Endothelial cell of umbilical vein (primary cell): ENCODE results near the gene MRAS. TPM values are rescaled to one million over a fixed set of nuclear protein-coding genes. Genes with fewer than 3 reads are reported as not detected.

Experiments
- BruUV-seq: library from RNA; stranded (reverse); fragments of 400-500 nt; replicated peaks from 2 replicates; lab custom pipeline; 2021; lab: Mats Ljungman, UMichigan
- CTCF ChIA-PET: fragments of 300-600, 350-600 bp; sonication (Branson Sonifier 250); formaldehyde crosslinking; loops from one replicate; lab custom pipeline; 2021; ENCODE audit warnings: antibody characterized with exemption, inconsistent platforms; lab: Charles Lee
- POLR2A ChIA-PET: fragments of 300-600, 350-600 bp; sonication (Branson Sonifier 250); formaldehyde crosslinking; loops from one replicate; lab custom pipeline; 2021; ENCODE audit warnings: antibody characterized with exemption, inconsistent platforms; lab: Charles Lee
- DNase-seq: peaks from one replicate; pipeline ENCODE4 v3.0.0-alpha.2; 2011; ENCODE audit warnings: low read depth, low spot score
- FAIRE-seq: peaks from 2 replicates; lab custom pipeline; 2011; peaks lifted over from hg19 to GRCh38; lab: Jason Lieb, UNC
- H2AFZ ChIP-seq: 2 replicates; pipeline ENCODE4 v1.6.0; 2012; ENCODE audit warnings: low read depth, low read length, control low read depth, inconsistent platforms
- H3K27ac ChIP-seq: 2 replicates; pipeline ENCODE4 v1.5.1; 2011; ENCODE audit warnings: low read depth, mild to moderate bottlenecking, control low read depth, low read length, moderate library complexity; ENCODE audit not compliant: insufficient read depth
- H3K27me3 ChIP-seq, 2 experiments: 2 replicates each; pipeline versions ENCODE4 v1.6.0 to v1.6.1; 2011; ENCODE audit warnings: low read length in 2 of 2, mixed read lengths in 1 of 2; ENCODE audit not compliant: control insufficient read depth in 2 of 2, insufficient read depth in 2 of 2
- H3K36me3 ChIP-seq, 2 experiments: 2 replicates in 1 of 2; 3 replicates in 1 of 2; pipeline ENCODE4 v1.5.1; 2011; ENCODE audit warnings: low read length in 2 of 2, mild to moderate bottlenecking in 1 of 2, moderate library complexity in 1 of 2; ENCODE audit not compliant: control insufficient read depth in 2 of 2, insufficient read depth in 2 of 2; ENCODE audit errors: extremely low read depth in 1 of 2
- H3K4me1 ChIP-seq: 3 replicates; pipeline ENCODE4 v1.5.1; 2011; ENCODE audit warnings: mild to moderate bottlenecking, low read length; ENCODE audit not compliant: control insufficient read depth, insufficient read depth; ENCODE audit errors: extremely low read depth
- H3K4me2 ChIP-seq: 2 replicates; pipeline ENCODE4 v1.6.1; 2011; ENCODE audit warnings: low read length, control low read depth, mixed read lengths; ENCODE audit not compliant: insufficient read depth
- H3K4me3 ChIP-seq, 3 experiments: fragments of 200-600 bp in 1 of 3; sonication (generic), shearing (Covaris generic) in 1 of 3; replicated peaks in 1 of 3; 2 replicates each; pipeline ENCODE4 v1.5.1; 2011 to 2016; ENCODE audit warnings: control low read depth in 3 of 3, low read length in 3 of 3, mild to moderate bottlenecking in 2 of 3, inconsistent platforms in 1 of 3, low read depth in 1 of 3, moderate library complexity in 1 of 3; ENCODE audit not compliant: insufficient read depth in 1 of 3
- H3K79me2 ChIP-seq: 2 replicates; pipeline ENCODE4 v1.6.0; 2012; ENCODE audit warnings: low read length, inconsistent platforms; ENCODE audit not compliant: control insufficient read depth, insufficient read depth
- H3K9ac ChIP-seq: replicated peaks from 2 replicates; pipeline ENCODE3; 2011; ENCODE audit warnings: low read length, control low read depth; ENCODE audit not compliant: insufficient read depth; ENCODE audit errors: extremely low read depth
- H3K9me1 ChIP-seq: replicated peaks from 3 replicates; pipeline ENCODE4 v1.6.0; 2011; ENCODE audit warnings: mild to moderate bottlenecking, low read length; ENCODE audit not compliant: control insufficient read depth, insufficient read depth; ENCODE audit errors: extremely low read depth
- H3K9me3 ChIP-seq: replicated peaks from 2 replicates; pipeline ENCODE4 v1.5.1; 2012; ENCODE audit warnings: low read length, inconsistent platforms; ENCODE audit not compliant: control insufficient read depth, insufficient read depth
- H4K20me1 ChIP-seq: replicated peaks from 2 replicates; pipeline ENCODE3; 2011; ENCODE audit warnings: mild to moderate bottlenecking, low read length; ENCODE audit not compliant: control insufficient read depth, insufficient read depth; ENCODE audit errors: extremely low read depth
- CTCF ChIP-seq, 2 donors: IDR thresholded peaks; 1 replicate in 1 of 2; 2 replicates in 1 of 2; pipeline ENCODE4 v1.5.1; 2011; ENCODE audit warnings: low read length in 2 of 2, mild to moderate bottlenecking in 2 of 2, moderate library complexity in 2 of 2, control low read depth in 1 of 2, inconsistent platforms in 1 of 2, low read depth in 1 of 2; ENCODE audit not compliant: insufficient read depth in 1 of 2; ENCODE audit errors: extremely low read depth in 1 of 2
- EZH2 ChIP-seq: IDR thresholded peaks from 2 replicates; pipeline ENCODE4 v1.6.1; 2012; ENCODE audit warnings: borderline replicate concordance, low read depth, mild to moderate bottlenecking, moderate library complexity, low read length, inconsistent platforms; ENCODE audit not compliant: severe bottlenecking
- FOS ChIP-seq: IDR thresholded peaks from 2 replicates; pipeline ENCODE4 v1.6.1; 2011; ENCODE audit warnings: mild to moderate bottlenecking, low read length, moderate library complexity, borderline replicate concordance; ENCODE audit not compliant: insufficient read depth
- GATA2 ChIP-seq: IDR thresholded peaks from 2 replicates; pipeline ENCODE4 v1.7.0; 2011; ENCODE audit warnings: low read depth, mild to moderate bottlenecking, moderate library complexity, mixed read lengths, low read length; ENCODE audit not compliant: insufficient read length, insufficient read depth
- JUN ChIP-seq: IDR thresholded peaks from 2 replicates; pipeline ENCODE4 v1.6.1; 2011; ENCODE audit warnings: borderline replicate concordance, low read depth; ENCODE audit not compliant: insufficient read length, insufficient read depth
- MAX ChIP-seq: IDR thresholded peaks from 2 replicates; pipeline ENCODE4 v1.6.1; 2011; ENCODE audit not compliant: insufficient read depth, insufficient read length
- MYC ChIP-seq: IDR thresholded peaks from one replicate; pipeline ENCODE4 v1.6.1; 2011; ENCODE audit warnings: mild to moderate bottlenecking, low read depth, low read length
- POLR2A ChIP-seq: IDR thresholded peaks from 2 replicates; pipeline ENCODE4 v1.6.1; 2012; ENCODE audit warnings: low read depth, mild to moderate bottlenecking, control low read depth, low read length
- POLR2AphosphoS5 ChIP-seq: IDR thresholded peaks from 2 replicates; pipeline ENCODE4 v1.6.1; 2012; ENCODE audit warnings: low read depth, mild to moderate bottlenecking, control low read depth, low read length, moderate library complexity; ENCODE audit not compliant: insufficient read depth
- dilution Hi-C: fragments of 300-500 bp; cut with MboI; formaldehyde crosslinking; loops from one replicate; pipeline ENCODE4 v1.15.0; 2019; ENCODE audit warnings: low sequenced_read_pairs; ENCODE audit not compliant: extremely low pct_ligation_motif_present
- intact Hi-C: fragments of 100-400 bp; cut with micrococcal nuclease; formaldehyde crosslinking; loops from one replicate; pipeline ENCODE4 v1.10.0; 2022
- polyA plus RNA-seq, 4 experiments: library from polyadenylated mRNA; depleted of rRNA in 3 of 4; stranded (reverse) in 3 of 4; unstranded in 1 of 4; fragments of >200 nt; gene quantifications; 2 replicates each; pipeline versions ENCODE4 v1.2.1 to v1.2.3, GENCODE V29; 2011 to 2012; ENCODE audit warnings: missing spikeins in 1 of 4
- total RNA-seq: library from RNA; stranded (reverse); gene quantifications from 2 replicates; pipeline ENCODE4 v1.2.3, GENCODE V29; 2021

Gene MRAS
- total and polyA plus RNA-seq, 2 donors (not counting 3 experiments of a cell fraction or from before 2014, with no cell fraction given), result 14.6 to 16.5 TPM

DNA sequence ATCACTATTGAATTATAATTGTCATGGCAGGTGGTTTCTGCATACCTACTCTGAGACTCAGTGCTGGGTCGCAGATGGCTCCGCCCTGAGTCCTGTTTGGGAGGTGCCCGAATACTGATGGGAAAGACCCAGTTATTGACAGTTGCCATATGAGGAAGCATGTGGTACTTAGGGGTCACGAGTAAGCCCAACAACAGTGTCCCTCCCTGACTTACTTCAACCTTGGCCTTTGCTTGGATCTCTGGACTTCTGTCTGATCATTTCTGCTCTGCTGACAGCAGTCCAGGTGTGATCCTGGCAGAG, 16.8 kb downstream of the MRAS start:
- no peaks in the 10 kb centered on the region for H3K4me1 ChIP-seq
- no peak overlapping the region for H3K27ac ChIP-seq
- no peaks in the 10 kb centered on the region for H3K36me3 ChIP-seq
- no TSS peak for BruUV-seq
- no peaks in the 10 kb centered on the region for H3K9me1 ChIP-seq
- no peaks in the 10 kb centered on the region for H3K9me3 ChIP-seq
- H3K9ac ChIP-seq, result no peak overlapping the region
- H3K27me3 ChIP-seq, result no peaks in the 10 kb centered on the region
- FAIRE-seq (no peak), DNase-seq (no peak)
- ChIA-PET POLR2A (no interaction called here), CTCF (no interaction called here)
- dilution Hi-C loops, result no loop called here
- intact Hi-C loops, result no loop called here
- no peaks in the 10 kb centered on the region for H4K20me1 ChIP-seq
- H2AFZ ChIP-seq, result no peak overlapping the region
- TF ChIP-seq JUN (no peak), FOS (no peak), GATA2 (no peak)
- H3K79me2 ChIP-seq, result no peaks in the 10 kb centered on the region
- no peak overlapping the region for H3K4me2 ChIP-seq
- no peak overlapping the region for H3K4me3 ChIP-seq

DNA sequence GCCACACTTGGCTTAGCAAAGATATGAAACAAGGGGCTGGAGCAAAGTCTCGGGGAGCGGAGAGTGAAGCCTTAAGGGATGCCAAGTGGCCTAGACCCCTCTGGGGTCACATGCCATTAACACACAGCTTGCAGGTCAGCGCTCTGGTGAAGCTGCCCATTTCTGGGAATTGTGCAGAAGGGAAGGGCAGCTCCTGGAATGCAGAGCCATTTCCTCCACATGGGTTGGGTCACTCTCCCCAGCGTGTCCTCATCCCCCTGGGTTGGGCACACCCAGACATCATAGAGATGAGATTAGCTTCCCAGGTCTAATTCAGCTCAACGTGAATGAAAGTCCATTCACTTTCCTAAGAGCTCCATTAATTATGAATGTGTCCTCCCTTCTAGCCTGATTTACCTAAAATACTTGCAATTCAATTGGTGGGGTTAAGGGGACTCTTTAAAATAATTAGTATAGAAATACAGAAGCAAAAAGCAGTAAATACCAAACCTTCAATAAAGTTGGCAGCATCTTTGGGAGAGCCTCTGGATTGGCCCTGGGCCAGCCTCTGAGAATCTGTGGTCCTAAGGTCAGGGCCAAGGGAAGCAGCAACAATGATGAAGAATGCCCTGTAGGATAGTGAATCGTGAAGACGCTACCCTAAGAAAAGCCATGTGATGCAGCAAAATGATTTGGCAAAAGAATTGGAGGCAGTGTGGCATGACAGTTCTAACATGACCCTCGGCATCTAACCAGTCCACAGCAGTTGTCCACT, 17.8 kb downstream of the MRAS start:
- no peaks in the 10 kb centered on the region for H3K36me3 ChIP-seq
- H3K9me3 ChIP-seq, result no peaks in the 10 kb centered on the region
- H3K4me1 ChIP-seq, result no peaks in the 10 kb centered on the region
- dilution Hi-C loops, result no loop called here
- no peaks in the 10 kb centered on the region for H3K27me3 ChIP-seq
- no peak overlapping the region for H2AFZ ChIP-seq
- no peaks in the 10 kb centered on the region for H4K20me1 ChIP-seq
- H3K79me2 ChIP-seq, result no peaks in the 10 kb centered on the region
- no TSS peak for BruUV-seq
- ChIA-PET CTCF (interaction anchor here (1.1 to 1.5 kb wide), 2 partner anchors 16 to 28 kb away, joined by 4 read pairs; no protein-coding TSS in a partner anchor), POLR2A (no interaction called here)
- no peak overlapping the region for H3K4me2 ChIP-seq
- H3K4me3 ChIP-seq, result no peak overlapping the region
- H3K9me1 ChIP-seq, result no peaks in the 10 kb centered on the region
- intact Hi-C loops, result no loop called here
- TF ChIP-seq POLR2AphosphoS5, result no peak
- no peak for TF ChIP-seq FOS
- TF ChIP-seq POLR2A, result no peak
- TF ChIP-seq MYC, result no peak
- TF ChIP-seq EZH2, result no peak
- TF ChIP-seq JUN, result no peak
- TF ChIP-seq GATA2, result no peak
- no peak for TF ChIP-seq MAX
- no peak for TF ChIP-seq CTCF (IDR thresholded peaks at IDR 0.05; ENCODE audit: extremely low read depth in 1 of 2, insufficient read depth in 1 of 2, low read depth in 1 of 2, low read length in 2 of 2)
- no peak overlapping the region for H3K27ac ChIP-seq
- H3K9ac ChIP-seq, result no peak overlapping the region
- FAIRE-seq (no peak), DNase-seq (no peak)
